ENCODE results near the gene PTPRS.

Gene PTPRS

DNA sequence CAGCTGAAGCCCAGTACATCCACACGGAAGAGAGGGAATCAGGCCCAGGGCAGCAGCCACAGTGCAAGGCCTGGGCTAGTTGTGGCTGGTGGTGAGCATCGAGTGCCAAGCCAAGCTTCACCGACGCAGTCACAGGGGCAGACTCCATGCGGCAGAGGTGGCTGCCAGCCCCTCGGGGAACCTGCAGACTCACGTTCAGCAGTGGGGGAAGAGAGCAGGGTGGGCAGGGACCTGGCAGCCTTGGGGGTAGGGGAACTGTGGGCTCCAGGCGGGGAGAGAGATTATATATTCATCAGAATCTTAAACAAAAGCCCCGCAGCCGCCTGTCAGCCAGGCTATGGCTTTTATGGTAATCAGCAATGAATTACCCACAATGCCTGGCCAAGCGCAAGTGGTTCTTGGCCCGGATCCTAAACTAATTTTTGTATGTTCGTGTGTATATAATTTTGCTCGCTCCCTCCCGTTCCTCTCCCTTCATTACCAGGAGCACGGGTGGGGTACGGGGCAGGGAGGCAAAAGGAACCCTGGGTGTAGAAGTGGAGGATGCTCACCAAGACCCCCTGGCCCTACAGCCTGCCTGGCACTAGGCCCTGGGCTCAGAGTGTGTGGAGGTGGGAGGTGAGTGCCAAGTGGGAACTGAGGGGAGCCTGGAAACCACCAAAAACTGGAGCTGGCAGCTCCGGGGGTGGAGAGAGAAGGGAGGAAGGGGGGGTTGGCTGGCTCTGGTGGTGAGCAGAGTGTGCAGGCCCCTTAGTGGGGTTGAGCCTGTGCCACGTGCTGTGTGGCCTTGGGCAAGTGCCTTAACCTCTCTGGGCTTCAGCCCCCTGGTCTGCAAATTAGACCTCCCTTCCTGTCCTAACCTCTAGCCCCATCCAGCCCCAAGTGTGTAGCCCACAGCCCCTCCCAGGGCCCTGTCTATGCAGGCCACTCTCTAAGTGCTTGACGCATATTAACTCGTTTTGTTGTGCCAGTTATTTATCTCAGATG, 31.9 kb downstream of the PTPRS start:
- peak; percentile 39 for DNase-seq (ENCODE audit: low read depth)

DNA sequence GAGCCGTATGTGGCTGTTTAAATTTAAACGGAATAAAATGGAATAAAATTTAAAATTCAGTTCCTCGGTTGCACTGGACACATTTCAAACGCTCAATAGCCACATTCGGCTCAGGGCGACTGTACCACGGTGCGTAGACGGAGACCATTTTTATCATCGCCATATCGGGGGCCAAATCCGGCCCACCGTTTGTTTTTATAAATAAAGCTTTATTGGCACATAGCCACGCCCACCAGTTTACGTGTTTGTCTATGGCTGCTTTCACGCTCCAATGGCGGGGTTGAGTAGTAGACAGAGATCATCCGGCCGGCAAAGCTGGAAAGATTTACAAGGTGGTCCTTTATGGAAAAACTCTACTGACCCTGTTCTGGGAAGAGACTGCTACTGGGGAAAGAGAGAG, 33.0 kb downstream of the PTPRS start:
- DNase-seq (ENCODE audit: low read depth), result no peak

DNA sequence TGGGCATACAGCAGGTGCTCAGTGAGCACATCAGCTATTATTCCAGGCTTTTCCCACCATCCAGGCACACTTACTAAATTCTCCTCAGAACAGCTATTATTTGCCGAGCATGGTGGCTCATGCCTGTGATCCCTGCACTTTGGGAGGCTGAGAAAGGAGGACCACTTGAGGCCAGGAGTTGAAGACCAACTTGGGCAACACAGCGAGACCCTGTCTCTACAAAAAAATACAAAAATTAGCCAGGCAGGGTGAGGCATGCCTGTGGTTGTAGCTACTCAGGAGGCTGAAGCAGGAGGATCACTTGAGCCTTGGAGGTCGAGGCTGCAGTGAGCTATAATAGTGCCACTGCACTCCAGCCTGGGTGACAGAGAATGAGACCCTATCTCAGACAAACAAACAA, 35.4 kb downstream of the PTPRS start:
- no peak for DNase-seq (ENCODE audit: low read depth)

DNA sequence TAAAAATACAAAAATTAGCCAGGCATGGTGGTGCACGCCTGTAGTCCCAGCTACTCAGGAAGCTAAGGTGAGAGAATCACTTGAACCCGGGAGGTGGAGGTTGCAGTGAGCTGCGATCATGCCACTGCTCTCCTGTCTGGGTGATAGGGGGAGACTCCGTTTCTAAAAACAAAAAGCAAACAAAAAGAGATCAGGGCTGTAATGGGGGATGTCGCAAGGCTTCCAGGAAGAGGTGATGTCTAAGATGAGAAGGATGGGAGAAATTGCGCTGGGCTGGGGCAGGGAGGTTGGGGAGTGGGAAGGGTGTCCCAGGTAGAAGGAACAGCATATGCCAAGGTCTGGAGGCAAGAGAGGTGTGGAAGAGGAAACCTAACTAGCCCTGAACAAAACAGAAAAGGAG, 36.1 kb downstream of the PTPRS start:
- no peak for DNase-seq (ENCODE audit: low read depth)

DNA sequence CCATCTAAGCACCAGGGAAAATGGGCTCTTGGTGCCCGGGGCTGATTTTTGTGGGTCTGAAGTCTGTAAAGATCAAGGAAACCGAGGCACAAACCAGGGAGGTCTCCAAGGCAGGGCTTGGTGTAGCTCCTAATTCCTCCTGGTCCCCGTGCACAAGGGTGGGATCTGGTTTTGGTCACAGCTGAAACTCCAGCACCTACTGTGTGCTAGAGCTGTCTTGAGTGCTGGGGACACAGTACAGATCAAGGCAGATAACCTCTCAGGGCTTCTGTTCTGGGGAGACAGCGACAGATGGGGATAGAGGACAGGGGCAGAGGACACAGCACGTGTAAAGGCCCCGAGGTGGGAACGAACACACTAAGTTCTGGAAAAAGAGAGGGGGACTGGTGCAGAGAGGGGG, 37.4 kb downstream of the PTPRS start:
- DNase-seq (ENCODE audit: low read depth), result no peak

DNA sequence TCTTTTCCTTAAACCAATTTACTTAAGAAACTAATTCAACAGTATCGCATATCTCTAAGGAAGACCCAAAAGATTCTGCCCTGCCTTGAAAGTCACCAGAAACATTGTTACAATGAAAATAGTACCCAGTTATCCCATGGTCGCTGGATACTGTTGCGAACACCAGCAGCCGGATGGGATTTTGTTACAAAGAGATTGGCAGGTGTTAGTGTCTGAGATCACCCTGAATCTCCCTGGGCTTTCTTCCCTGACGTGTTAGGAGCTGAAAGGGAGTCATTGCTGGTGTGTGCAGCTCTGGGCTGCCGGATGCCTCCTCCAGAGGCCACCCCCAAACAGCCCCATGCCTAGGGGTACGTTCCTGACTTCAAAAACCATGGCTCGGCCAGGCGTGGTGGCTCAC, 38.2 kb downstream of the PTPRS start:
- no peak for DNase-seq (ENCODE audit: low read depth)

DNA sequence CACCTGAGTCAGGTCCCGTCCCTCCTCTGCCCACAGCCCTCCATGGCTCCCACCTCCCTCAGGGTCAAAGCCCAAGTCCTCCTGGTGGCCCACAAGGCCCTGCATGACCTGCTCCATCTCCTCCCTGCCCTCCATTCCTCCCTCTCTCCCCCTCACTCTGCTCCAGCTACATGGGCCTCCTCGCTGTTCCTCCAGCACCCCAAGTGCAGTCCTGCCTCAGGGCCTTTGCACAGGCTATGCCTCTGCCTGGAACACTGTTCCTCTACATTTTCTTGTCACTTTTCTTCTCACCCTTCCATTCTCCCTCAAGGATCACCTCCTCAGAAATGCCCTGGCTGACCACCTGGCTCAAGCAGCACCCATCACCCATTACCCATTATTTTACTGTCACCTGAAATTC, 41.5 kb downstream of the PTPRS start:
- no peak for DNase-seq (ENCODE audit: low read depth)

DNA sequence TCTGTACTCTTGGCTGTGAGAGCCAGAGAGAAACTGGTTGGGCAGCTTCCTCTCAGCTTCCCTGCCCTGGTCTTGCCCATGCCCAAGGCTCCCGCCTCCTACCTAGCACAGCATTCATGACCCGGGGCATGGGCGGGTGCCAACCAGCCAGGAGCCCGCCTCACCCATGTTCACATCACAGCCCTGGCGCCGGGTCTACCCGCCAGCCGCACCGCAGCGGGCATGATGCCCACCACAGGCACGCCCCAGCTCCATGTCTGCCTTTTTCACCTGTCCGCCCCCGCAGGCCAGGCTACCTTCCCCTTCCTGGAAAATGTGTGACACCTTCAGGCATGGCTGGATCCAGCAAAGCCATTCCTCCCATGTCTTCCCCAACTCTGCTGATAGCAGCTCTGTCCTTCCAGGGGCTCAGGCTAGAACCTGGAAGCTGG, 42.1 kb downstream of the PTPRS start:
- DNase-seq (ENCODE audit: low read depth), result no peak

DNA sequence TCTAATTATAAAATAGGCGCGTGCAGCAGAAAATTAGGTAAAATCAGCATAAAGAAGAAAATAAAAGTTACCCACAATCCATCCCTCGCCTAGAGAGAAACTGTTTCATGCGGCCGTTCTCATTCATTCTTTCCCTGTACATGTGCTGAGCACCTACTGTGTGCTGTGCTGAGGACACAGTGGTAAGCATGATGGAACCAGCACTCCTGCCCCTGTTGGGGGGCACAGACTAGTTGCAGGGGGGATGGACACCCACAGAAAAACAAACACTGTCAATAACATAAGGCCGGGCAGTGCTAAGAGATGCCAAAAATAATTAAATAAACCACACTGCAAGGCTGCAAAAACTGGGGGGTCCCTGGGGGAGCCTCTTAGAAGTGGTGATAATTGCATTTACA, 43.3 kb downstream of the PTPRS start:
- DNase-seq (ENCODE audit: low read depth), result no peak

DNA sequence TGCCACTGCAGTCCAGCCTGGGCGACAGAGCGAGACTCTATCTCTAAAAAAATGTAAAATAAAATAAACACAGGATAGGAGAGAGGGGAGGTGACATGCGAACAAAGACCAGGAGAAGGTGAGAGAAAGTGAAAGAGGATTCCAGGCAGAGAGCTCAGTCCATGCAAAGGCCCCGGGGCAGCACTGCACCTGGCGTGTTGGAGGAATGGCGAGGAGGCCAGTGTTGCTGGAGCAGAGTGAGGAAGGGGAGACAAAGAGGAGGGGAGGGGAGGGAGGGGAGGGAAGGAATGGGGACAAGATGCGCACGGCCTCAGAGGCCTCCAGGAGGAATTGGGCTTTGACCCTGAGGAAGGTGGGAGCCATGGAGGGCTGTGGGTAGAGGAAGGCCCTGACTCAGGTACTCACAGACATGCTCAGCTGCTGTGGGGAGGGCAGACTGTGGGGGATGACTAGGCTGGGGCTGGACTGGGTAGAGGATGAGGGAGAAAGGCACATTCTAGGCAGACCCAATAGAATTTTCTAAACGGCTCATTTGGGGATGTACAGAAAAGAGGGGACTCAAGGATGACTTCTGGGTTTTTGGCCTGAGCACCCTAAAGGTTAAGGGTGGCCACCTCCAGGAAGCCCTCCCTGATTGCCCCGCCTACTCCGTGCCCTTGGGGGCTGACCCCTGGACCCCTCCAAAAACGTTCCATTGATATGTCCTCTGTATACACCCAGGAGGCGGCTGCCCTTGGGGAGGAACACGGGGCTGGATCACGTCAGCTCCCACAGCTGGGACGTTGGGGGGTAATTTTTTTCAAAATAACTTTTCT, 43.9 kb downstream of the PTPRS start:
- no peak for DNase-seq (ENCODE audit: low read depth)

DNA sequence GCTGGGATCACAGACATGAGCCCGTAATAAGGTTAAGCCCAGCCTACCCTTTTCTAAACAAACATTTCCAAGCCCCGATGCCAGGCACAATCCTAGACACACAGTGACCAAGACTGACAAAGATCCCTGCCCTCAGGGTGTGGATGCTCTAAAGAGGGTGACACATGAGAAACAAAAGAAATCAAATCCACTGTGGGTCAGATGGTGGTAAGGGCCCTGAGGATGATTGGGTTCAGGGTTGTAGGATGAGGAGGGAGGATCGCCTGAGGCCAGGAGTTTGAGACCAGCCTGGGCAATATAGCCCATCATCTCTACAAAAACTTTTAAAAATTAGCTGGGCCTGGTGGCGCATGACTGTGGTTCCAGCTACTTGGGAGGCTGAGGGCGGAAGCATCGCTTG, 44.6 kb downstream of the PTPRS start:
- no peak for DNase-seq (ENCODE audit: low read depth)

DNA sequence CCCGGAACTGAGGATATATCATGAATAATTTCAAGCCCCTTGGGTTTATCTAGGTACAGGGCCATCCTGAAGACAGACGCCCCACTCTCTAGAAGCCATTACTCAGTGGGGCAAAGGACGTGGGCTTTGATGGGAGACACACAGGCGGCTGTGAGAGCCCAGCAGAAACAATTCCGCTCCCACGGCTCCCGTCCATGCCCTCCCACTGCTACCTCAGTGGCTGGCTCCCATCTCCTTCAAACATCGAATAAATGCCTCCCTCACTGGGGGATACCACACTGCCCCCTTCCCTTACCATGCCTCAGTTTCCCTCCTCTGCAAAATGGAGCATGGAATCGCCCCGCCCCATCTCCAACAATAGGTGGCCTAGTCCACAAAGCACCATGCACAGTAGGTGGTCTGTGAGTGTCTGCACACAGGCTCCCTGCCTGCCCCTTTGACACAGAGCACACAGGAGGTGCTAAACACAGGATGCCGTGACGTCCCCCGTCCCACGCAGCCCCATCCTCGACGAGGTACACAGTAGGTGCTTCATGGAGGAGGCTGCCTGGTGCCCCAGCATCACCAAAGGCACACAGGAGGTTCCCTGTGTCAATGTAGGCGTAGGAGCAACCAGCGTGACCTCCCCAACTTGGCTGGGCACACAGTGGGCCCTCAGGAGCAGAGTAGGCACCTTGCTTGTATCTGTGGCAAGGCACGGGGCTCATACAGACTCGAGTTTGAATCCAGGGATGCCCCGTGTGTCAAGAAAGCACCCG, 46.0 kb downstream of the PTPRS start:
- no peak for DNase-seq (ENCODE audit: low read depth)

DNA sequence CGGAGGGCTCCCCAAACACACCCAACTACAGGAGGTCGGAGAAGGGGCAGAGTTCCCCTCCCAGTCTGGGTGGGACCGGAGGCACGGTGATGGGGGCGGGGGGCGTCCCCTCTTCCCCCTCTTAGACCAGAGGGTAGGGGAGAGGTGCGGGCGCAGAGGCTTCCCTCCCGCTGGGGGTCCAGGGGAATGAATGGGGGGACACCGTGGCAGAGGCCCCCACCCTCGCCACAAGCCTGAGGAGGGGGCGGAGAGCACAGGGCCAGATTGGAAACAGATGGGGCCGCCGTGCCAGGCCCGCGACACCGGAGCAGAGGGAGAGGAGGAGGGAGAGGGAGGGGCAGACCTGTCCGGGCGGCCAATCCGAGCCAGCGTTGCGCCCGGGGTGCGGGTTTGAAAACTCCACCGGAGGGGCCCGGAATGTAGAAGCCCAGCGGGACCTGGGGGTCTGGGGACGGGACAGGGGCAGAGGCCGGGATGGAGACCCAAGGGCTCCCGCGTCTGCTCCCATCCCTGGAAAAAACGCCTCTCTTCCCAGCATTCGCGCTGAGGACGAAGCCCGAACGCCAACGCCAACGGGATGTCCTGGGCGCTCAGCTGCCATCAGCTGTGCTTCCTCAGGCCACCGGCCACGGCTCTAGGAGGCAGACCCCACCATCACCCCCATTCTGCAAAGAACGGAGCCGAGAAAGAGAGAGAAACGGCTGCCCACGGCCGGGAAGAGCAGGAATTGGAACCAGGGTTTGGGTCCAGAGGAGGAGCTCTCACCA, 46.8 kb downstream of the PTPRS start:
- DNase-seq (ENCODE audit: low read depth), result peak; percentile 52

DNA sequence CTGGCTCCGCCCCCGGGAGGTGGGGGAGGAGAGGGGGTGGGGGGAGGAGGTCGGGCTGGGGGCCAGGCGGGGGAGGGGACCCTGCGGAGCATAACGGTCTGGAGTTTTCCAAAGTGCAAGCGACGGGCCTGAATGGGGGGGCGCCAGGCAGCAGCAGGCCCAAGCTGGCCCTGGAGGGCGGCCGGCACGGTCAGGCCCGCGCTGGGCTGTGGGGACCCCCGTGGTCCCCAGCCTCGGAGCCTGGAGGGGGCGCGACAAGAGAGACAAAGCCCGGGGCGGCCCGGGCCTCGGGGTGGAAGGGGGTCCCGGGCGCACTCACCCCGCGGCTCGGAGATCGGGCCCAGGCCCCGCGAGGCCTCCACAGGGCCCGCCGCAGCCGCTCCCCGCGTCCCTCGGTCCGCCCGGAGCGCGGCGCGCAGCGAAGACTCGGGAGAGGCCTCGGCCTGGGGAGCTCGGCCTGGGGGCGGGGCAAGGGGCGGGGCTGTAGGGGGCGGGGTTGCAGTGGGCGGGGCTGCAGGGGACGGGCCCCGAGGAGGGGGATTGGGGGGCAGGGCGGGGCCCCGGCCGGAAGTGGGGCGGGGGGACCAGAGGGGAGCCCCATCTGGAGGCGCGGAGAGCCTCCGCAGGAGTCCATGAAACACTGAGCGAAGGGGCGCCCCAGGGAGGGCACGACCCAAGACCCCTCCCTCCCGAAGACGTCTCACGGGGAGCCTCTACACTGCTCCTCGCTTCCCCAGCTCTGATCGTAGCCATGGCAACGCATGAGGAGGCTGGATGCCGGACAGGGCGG, 47.6 kb downstream of the PTPRS start:
- DNase-seq (ENCODE audit: low read depth), result peak; percentile 79

DNA sequence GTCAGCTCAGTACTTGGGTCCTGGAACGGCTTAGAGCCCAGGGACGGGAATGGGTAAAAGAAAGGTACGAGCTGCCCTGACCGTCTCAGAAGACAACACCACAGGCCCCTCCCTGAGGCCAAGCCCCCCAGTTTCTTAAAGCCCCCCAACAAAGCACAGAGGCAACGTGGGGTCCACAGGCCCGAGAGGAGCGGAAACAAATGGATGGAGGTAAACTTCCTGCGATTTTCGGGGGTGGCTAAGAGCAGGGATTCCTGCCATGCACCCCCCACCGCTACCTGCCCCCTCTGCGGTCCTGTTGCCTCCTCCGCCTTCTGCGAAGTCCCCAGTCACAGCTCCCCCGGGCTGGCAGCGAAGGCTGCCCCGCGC, 48.2 kb downstream of the PTPRS start:
- no peak for DNase-seq (ENCODE audit: low read depth)

DNA sequence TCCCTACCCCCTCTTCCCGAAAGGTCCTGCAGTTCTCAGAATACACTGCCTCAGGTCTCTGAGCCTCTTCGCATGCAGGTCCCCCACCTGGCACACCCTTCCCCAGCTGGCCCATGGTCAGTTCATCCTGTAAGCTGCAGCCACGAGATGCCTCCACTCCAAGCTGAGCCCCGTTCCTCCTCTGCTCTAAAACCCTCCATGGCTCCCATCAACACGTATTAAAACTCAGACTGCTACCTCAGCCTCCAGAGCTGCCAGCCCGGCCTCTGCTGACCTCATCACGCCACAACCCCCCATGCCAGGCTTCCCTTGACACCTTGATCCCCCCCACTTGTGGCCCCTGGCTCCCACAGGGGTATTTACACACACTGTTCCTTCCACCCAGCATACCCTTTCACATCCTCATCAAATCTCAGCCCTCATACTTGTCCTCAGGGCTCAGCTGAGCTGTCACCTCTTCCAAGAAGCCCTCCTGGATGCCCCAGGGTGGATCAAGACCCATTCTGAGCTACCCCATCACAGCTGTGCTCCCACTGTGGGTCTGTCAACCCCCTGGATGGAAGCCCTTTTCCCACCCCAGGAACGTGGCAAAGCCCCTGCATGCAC, 48.9 kb downstream of the PTPRS start:
- no peak for DNase-seq (ENCODE audit: low read depth)
